Stimulated activated CD8-positive, alpha-beta memory T cell treated with anti-CD3 and anti-CD28 coated beads, Interleukin-4, amount 100 ng/mL, for 4 hours (primary cell): ENCODE results near the gene RPS6KA2.
A peak's percentile ranks its signal among the peaks of the same experiment; 100 is the strongest.
"Not testable (repeated sequence)": the region's sequence is repeated elsewhere in the genome, so short reads cannot be mapped to it uniquely, and the experiment has no call there.

Experiments used
- DNase-seq, 2 donors: peaks; one replicate each; pipeline ENCODE4 v3.0.0-alpha.2; 2020; ENCODE audit warnings: low read depth in 2 of 2, low spot score in 1 of 2

RPS6KA2 gene

DNA sequence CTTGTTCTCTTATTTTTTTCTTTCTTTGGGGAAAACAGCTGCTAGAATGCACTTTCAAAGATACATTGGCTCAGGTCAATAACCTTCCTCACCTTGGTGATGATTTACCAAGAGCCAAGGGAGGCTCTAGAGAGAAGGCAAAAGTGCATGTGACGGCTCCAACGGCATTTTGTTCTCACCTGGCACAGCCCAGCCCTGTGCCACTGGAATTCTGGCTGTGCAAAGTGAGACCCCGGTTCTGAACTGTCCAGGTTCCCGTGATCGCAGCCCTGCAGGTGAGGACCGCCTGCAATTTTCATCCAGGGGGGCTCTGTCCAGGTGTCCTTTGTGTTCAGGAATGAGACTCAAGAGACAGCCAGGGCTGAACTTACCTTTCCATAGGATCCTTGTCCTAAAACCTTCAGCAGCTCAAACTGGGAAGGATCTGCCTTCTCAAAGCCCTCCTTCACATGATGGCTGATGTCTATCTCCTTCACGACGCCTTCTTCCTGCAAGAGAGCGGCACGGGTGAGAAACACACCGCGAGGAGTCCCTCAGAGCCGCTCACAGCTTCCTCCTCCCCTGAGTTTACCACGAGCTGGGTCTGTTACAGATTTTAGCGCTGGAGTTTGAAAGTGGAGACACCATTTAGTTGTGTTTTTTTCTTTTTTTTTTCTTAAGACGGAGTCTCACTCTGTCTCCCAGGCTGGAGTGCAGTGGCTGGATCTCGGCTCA, 88.6 kb downstream of the RPS6KA2 start:
- no peak for DNase-seq

DNA sequence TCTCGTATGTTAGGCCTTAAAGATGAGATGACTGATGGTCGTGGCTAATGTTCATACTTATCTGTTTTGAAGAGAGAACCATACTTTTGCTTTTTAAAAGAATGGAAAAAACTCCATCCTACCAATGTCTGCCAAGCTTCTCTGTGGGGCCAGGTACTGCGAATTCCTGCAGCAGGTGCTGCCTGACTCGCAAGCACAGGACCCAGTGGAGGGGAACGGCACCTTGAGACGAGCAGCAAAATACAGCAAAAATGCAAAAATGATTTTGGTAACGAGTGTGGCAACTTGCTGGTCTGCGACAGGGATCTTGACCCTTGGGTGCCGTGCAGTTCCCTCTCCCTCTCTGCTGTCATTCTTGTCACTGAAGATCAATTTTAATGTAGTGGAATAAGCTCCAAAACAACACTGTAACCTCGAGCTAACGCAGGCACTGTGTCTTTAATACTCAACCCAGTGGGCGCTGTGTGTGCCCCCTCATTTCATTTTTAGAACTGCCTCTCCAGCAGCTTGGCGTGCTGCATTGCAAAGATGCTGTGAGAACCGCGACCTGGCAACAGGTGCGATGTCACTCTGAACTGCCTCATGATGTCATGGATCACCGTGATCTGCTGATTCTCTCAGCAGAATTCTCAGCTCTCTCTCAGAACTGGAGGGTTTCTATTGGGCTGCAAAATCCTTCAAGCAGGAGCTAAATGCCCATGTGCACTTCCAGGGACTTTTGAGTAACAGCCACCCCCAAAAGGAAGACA, 92.2 kb downstream of the RPS6KA2 start:
- no peak for DNase-seq

DNA sequence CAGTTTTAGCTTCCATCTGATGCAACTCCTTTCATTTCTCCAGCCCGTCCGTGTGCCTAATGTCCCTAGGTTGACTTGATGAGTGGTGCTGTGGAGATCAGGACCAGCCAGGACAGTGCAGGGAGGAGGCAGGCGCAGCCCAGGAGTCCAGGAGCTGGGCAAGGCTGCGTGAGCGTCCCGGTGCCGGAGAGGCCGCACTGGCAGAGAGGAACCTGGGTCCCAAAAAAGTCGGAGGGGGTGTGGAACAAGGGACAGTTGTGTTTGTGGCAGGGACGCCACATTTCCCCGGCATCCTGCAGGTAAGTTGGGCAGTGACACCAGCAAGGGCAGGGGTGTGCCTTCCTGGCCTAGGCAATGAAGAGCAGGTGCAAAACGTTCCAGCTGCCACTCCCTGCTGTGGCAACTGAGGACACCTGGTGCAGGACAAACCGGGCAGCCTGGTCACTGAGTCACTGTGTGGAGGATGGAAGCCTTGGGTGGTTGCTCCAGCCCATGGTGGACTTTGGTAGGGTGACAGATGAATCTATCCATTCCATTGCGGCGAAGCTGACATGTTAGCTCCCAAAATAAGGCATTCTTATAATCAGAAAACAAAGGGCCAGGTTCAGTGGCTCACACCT, 93.7 kb downstream of the RPS6KA2 start:
- DNase-seq = no peak

DNA sequence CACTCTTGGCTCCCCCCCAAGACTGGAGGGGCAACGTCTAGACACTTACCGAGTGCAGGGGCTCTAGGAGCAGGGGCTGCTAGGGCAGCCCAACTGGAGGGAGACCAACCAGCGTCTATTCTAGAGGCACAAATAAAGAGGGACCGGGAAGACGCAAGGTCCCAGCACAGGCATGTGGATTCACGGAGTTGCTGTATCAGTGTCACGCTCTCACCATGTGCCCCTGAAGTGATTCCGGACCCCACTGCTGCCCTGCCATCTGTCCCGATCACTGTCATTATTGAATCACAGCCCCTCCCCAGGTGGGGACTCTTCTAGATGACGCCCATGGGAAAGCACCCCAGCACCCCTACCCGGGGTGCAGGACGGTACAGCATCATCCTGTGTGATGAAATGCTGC, 94.7 kb downstream of the RPS6KA2 start:
- no peak for DNase-seq

DNA sequence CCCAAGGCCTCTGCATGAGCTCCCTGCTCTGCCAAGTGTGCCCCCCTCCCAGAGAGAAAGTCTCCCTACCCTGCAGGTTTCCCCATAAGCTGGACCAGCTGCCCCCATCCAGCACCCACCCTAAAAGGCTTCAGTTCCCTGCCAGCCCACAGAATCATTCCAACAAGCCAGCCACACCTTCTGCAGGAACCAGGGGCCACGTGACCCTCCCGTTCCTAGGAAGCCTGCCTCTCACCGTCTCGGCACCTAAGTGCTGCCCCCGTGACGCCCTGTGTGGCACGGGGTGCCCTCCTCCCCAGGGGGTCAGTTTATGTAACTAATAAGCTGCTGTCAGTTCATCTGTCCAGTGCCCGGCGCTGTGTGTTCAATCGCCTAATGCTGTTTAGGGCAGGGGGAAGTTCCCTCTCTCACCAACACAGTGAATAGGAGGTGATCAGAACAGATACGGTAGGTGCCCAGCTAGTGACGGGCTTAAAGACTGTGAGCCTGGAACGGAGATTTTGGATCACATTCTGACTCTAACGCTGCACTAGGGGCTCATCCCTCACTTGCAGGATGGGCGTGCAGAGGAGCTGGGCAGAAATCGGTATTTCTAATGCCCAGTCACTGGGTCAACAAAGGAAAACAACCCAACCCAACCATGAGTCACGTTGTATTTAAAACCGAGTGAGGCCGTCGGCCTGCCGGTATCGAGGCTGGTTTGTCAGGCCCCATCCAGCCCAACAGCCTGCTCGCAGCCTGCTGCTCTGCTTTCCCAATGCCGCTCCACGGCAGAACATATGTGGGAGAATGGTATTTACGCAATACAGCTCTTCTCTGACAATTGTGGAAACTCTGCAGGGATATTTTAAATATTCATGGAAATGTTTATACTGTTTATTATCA, 96.6 kb downstream of the RPS6KA2 start:
- DNase-seq = no peak

DNA sequence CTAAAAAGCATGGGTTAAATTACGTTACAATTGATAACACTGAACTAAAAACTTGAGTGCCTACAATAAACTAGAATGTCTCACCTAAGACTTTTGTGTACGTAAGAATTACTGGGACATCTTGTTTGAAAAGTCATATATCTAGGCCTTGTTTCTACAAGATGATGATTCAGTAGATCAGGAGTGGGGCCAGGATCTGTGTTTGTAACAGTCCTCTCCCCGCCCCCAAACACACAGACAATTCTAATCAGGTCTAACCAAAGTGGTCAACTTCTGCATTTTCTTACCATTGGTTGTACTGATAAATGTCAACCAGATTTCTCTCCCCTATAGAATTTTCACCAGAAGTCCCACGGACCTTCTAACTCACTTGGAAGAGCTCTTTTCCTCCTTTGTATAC, 97.5 kb downstream of the RPS6KA2 start:
- DNase-seq = no peak

DNA sequence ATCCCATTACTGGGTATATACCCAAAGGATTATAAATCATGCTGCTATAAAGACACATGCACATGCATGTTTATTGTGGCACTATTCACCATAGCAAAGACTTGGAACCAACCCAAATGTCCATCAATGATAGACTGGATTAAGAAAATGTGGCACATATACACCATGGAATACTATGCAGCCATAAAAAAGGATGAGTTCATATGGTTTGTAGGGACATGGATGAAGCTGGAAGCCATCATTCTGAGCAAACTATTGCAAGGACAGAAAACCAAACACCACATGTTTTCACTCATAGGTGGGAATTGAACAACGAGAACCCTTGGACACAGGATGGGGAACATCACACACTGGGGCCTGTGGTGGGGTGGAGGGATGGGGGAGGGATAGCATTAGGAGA, 98.0 kb downstream of the RPS6KA2 start:
- DNase-seq = not testable (repeated sequence)

DNA sequence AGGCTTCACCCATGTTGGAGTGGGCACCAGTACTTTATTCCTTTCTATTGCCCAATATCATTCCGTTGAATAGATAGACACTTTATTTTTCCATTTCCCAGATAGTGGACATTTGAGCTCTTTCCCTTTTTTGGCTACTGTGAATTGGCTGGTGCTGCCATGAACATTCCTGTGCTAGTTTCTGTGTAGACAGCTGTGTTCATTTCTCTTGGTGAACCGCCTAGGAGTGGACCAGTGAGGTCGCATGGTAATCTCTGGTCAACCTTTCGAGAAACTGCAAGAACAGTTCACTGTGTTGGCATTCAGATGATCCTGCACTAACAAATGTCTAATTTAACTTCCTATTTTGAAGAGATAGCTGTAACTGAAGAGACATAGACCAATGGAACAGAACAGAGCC, 99.2 kb downstream of the RPS6KA2 start:
- DNase-seq = no peak

DNA sequence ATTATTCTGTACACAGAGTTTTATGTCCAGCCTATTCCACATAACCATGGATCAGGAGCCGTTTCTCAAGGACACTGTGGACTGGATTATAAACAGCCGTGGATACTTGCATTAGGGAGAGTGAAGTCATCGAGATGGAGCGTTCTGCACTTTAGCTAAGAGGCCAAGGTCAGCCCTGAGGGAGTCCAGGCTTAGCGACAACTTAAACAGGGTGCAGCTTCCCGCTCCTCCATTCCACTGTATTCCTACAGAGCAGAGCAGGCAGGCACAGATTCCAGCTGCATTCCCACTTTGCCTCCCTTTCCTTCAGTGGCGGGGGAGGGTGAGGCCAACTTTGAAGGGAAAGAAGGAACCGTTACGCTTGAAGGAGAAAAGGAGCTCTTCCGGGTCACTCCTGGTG, 100.1 kb downstream of the RPS6KA2 start:
- no peak for DNase-seq

DNA sequence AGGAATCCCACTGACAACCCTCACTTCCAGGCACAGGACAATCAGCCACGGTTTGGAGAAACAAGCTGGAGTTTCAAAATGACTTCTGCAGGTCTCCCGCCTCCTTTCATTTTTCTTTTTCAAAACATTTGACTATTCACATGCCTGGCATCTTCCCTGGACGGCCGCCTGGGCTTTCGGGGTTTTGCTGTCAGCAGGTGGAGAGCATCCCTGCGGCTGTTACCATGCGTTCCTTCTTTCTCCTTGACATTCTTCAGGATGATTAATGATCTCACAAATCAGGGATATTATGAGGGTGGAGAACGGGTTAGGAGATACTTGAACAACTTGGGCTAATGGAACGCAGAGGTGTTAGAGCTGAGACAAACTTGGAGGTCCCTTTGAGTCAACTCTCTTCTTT, 101.5 kb downstream of the RPS6KA2 start:
- DNase-seq = no peak

DNA sequence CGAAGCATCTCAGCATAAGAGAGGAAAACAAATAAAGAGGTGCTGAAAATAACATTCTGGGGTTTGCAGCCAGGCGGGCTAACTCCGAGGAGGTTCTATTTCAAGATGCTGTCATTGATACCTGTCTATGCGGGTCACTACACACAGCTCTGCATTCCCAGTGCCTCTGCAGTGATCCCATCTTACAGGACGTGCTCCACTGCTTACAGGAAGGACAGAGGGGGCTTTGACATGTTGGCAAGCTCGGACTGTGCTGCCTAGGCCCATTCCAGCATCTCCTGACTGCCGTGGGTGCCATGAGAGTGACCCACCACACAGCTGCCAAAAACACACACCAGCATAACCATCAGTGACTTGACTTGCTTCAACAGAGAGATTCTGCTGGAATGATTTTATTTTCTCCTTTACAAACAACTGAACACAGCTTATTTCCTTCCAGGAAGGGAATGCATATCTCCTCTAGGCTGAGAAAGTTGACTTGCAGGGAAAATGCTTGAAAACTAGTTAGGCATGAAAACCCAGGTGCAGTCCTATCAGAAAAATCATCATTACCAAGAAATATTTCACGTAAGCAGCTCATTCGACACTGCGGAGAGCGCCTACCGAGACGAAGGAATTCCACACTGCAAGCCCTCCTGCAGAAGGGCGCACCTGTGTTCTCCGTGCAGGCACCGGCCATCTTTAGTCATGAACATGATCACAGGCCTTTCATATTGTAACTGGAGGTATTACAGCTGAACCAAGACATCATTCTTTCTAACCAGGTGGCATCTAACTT, 103.1 kb downstream of the RPS6KA2 start:
- no peak for DNase-seq

DNA sequence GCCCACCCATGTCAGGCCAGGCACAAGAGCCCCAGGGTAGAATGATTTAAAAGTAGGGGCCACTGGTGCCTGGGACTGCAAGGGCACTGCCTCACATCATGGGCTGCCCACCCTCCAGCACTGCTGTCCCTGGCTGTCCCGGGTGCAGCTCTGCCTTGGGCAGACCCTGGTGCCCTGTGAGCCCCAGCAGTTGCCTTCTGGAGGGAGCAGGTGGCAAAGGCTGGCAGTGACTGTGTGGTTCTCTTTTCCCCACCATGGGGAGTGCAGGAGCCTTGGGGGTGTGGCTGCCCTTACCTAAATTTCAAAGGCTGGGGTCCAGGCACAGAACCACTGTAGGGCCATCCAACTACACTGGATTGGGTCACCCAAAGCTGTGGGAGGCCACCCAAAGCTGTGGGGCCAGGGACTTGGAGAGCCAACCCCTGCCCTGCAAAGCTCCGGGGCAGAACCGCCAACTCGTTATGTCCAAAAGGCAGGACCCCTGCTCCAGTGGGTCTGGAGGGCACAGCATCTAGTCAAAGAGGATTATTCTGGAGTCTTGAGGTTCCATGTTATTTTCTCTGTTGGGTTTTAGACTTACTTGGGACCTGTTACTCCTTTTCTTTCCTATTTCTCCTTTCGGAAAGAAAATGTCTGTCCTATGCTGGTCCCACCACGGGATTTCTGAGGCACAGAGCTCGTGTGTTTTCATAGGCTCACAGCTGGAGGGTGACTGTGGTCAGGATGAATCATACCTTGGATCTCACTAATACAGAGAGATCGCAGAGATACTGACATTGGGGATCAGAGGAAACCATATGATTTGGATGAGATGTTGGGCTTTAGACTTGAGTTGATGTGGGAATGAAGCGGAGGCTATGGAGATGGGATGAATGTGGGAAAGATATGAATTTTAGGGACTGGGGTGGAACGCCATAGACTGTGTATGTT, 105.9 kb downstream of the RPS6KA2 start:
- DNase-seq = no peak

DNA sequence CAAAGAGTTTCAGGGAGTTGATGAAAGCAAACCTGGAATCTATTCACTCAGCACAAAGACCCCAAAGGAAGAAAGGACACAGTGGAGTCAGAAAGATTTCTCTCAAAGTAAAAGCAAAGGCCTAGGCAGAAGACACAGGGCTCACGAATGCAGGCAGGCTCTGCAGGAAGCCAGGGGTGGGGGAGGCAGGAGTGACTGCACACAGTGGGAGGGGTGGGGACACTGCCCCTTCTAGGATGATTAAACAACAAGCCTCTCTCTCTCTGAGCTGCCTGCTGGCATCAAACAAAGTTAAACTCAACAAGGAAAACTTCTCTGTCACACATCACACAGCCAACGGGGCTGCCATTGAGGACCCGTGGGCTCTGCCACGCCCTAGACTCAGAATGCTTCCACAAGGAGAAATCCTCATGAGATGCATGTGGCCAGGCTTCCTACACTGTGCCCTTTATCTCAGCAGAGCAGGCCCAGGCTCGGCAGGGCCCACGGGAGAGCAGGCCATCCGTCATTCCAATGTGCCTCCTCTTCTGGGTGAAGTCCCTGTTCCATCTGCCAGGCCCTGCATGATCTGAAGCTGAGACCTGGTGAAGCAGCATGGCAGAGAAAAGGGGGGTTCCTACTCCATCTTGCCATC, 110.7 kb downstream of the RPS6KA2 start:
- no peak for DNase-seq

DNA sequence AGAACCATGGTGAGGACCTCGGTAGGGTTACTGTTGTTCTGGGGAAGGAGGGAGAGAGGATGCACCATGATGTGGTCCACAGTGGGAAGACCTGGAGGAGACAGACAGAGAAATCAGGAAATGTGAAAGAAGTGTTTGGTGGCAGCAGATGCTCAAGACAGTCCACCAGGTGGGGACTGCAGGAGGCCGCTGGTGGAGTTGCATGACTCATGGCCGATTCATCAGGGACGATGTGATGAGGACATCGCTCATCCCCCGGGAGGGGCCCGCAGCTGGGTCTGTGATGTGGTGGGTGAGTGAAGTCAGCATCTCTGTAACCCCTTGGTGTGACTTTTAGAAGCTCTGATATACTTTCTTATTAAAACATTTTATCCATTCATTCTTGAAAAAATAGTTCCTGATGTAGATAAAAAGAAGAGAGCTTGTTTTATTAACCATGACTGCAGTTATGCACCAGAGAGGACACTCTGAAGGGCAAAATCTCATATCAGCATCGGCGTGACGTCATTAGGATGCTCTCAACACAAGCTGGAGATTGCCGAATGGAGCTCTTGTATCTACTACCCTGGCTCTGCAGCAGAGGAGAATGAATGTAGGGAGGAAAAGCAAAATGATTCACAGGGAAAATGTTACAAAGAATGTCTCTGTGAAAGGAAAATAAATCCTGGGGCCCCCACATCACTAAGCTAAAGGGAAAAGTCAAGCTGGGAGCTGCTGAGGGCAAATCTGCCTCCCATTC, 111.8 kb downstream of the RPS6KA2 start:
- peak; percentile 8 to 42 for DNase-seq

DNA sequence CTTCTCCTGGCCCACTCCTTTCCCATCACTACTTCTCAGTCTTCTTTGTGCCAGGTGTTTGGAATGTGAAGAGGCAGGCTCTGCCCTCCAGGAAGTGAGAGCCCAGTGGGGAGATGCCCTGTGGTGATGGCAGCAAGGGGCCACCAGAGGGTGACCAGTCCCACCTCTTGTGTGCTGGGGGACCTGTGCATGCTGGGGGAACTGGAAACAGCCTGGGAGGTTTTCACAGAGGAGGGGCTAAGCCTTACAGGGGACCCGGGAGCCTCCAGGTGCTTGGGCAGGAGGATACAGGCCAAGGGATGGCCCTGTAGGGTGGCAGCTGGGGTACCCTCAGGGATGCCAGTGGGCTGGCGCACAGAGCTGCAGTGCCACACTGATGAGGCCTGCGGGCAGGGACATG, 112.9 kb downstream of the RPS6KA2 start:
- DNase-seq = no peak

DNA sequence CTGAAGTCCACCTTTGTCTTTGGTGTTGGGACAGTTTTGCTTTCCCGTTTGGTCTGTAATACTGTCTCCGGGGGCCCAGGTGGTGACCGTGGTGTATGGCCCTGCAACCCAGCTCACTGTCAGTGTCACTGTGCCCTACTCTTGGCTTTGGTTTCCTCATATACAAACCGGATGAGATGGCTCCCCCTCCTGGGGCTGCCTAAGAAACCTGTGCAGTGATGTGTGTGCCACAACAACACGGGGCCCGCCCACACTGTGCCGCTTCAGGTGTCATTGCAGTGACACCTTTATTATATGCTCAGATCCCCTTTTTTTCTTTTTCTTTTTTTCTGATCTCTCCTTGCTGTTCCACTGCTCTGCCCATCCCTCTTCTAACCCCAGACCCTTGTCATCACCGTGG, 114.5 kb downstream of the RPS6KA2 start:
- DNase-seq = peak in 1 of 2 donors; percentile 15

DNA sequence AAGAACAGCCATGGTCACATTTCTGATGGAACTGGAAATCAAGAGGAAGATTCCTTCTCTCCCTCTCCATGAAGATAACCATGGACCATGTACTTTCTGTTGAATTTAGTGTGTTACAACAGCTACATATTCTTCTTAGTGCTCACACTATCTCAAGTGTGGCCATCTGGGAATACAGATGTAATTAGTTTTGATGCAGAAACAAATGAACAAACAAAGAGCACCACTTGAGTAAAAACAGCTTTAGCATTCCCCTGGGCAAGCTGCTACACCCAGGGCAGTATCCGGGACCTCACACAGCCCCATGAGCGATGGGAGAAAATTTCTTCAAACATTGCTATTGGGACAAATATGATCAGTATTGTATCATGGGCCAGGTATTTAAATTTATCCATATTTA, 115.7 kb downstream of the RPS6KA2 start:
- DNase-seq = no peak

DNA sequence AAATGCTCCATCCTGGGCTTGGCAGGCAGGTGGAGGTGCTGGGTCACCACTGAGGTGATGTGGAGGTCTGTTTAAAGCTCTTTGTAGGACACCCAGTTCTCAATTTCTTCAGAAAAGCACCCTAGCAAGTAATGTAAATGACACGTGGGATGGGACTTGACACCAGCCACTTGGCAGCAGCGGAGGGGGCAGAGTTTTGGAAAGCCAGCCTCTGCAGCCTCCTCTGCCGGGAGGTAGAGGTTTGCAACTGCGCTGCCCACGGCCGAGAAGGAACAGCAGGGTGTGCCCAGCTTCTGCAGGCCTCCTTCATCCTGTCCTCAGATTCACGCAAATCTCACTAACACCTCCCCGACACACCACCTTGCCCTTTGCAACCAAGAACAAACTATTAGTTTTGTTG, 117.9 kb downstream of the RPS6KA2 start:
- DNase-seq = no peak
